H9 (cell line): ENCODE measurements around the gene SPCS1. TPM values are rescaled to one million over a fixed set of nuclear protein-coding genes. Genes with fewer than 3 reads are reported as not detected.

ENCODE experiments used
- DNase-seq: peaks from one replicate; pipeline ENCODE4 v3.0.0-alpha.2; 2017
- H2AFZ ChIP-seq: one replicate; pipeline ENCODE4 v1.6.1; 2013; ENCODE audit warnings: mild to moderate bottlenecking, low read length, control low read depth, moderate library complexity
- H2AK5ac ChIP-seq: 2 replicates; pipeline ENCODE4 v1.6.1; 2013; ENCODE audit warnings: low read length, control low read depth, mixed read lengths; ENCODE audit not compliant: insufficient read length
- H2BK120ac ChIP-seq: one replicate; pipeline ENCODE4 v1.6.1; 2013; ENCODE audit warnings: low read depth, mild to moderate bottlenecking, low read length, control low read depth, inconsistent platforms; ENCODE audit not compliant: poor library complexity, severe bottlenecking
- H2BK12ac ChIP-seq: 2 replicates; pipeline ENCODE4 v1.6.1; 2013; ENCODE audit warnings: low read length, control low read depth, mixed read lengths, low read depth; ENCODE audit not compliant: insufficient read length
- H2BK15ac ChIP-seq: 2 replicates; pipeline ENCODE4 v1.6.1; 2013; ENCODE audit warnings: low read depth, low read length, control low read depth
- H2BK20ac ChIP-seq: one replicate; pipeline ENCODE4 v1.6.1; 2013; ENCODE audit warnings: low read depth, mild to moderate bottlenecking, low read length, control low read depth, inconsistent platforms; ENCODE audit not compliant: poor library complexity, severe bottlenecking
- H2BK5ac ChIP-seq: 2 replicates; pipeline ENCODE4 v1.6.1; 2013; ENCODE audit warnings: low read length, control low read depth, mixed read lengths; ENCODE audit not compliant: insufficient read length
- H3K14ac ChIP-seq: 2 replicates; pipeline ENCODE4 v1.6.1; 2013; ENCODE audit warnings: low read length, control low read depth; ENCODE audit not compliant: insufficient read depth
- H3K18ac ChIP-seq: 2 replicates; pipeline ENCODE4 v1.6.1; 2013; ENCODE audit warnings: low read depth, mild to moderate bottlenecking, mixed read lengths, low read length, control low read depth; ENCODE audit not compliant: insufficient read length
- H3K23ac ChIP-seq: 2 replicates; pipeline ENCODE4 v1.6.1; 2013; ENCODE audit warnings: low read length, control low read depth, mixed read lengths, low read depth; ENCODE audit not compliant: insufficient read length
- H3K23me2 ChIP-seq: 2 replicates; pipeline ENCODE4 v1.6.1; 2013; ENCODE audit warnings: low read depth, mild to moderate bottlenecking, mixed read lengths, low read length, control low read depth; ENCODE audit not compliant: insufficient read length, poor library complexity, severe bottlenecking
- H3K27ac ChIP-seq: 2 replicates; pipeline ENCODE4 v1.5.1; 2013; ENCODE audit warnings: low read length, control low read depth, mixed read lengths, low read depth; ENCODE audit not compliant: insufficient read length
- H3K27me3 ChIP-seq: 2 replicates; pipeline ENCODE4 v1.6.1; 2013; ENCODE audit warnings: low read length, control low read depth, inconsistent platforms; ENCODE audit not compliant: insufficient read depth
- H3K4ac ChIP-seq: 2 replicates; pipeline ENCODE4 v1.6.1; 2013; ENCODE audit warnings: low read depth, mild to moderate bottlenecking, control low read depth, inconsistent platforms, low read length, moderate library complexity
- H3K4me1 ChIP-seq: 2 replicates; pipeline ENCODE4 v1.6.1; 2013; ENCODE audit warnings: low read length, control low read depth, inconsistent platforms; ENCODE audit not compliant: insufficient read depth
- H3K4me2 ChIP-seq: 2 replicates; pipeline ENCODE4 v1.6.1; 2013; ENCODE audit warnings: low read length, control low read depth, mixed read lengths; ENCODE audit not compliant: insufficient read length, insufficient read depth
- H3K56ac ChIP-seq: 2 replicates; pipeline ENCODE4 v1.6.1; 2013; ENCODE audit warnings: low read depth, mild to moderate bottlenecking, mixed read lengths, low read length, control low read depth; ENCODE audit not compliant: insufficient read length
- H3K79me1 ChIP-seq: 2 replicates; pipeline ENCODE4 v1.6.1; 2013; ENCODE audit warnings: low read depth, mild to moderate bottlenecking, moderate library complexity, low read length, control low read depth, inconsistent platforms; ENCODE audit not compliant: insufficient read depth, poor library complexity, severe bottlenecking
- H3K79me2 ChIP-seq: 2 replicates; pipeline ENCODE4 v1.6.1; 2013; ENCODE audit warnings: low read length, control low read depth, inconsistent platforms; ENCODE audit not compliant: insufficient read depth
- H3K9ac ChIP-seq: 2 replicates; pipeline ENCODE4 v1.6.1; 2013; ENCODE audit warnings: low read length, control low read depth, mixed read lengths; ENCODE audit not compliant: insufficient read length; ENCODE audit errors: extremely low read depth
- H3K9me3 ChIP-seq: one replicate; pipeline ENCODE4 v1.6.1; 2013; ENCODE audit warnings: low read depth, low read length, inconsistent platforms; ENCODE audit not compliant: control insufficient read depth
- H3T11ph ChIP-seq: one replicate; pipeline ENCODE4 v1.6.1; 2013; ENCODE audit warnings: mild to moderate bottlenecking, low read length, control low read depth, inconsistent platforms
- H4K20me1 ChIP-seq: one replicate; pipeline ENCODE4 v1.6.1; 2013; ENCODE audit not compliant: control insufficient read depth, insufficient read length, insufficient read depth
- H4K5ac ChIP-seq: 2 replicates; pipeline ENCODE4 v1.6.1; 2013; ENCODE audit warnings: low read depth, mild to moderate bottlenecking, mixed read lengths, low read length, control low read depth; ENCODE audit not compliant: insufficient read length
- H4K8ac ChIP-seq: replicated peaks from 2 replicates; pipeline ENCODE4 v1.6.1; 2013; ENCODE audit warnings: low read length, control low read depth, mixed read lengths, low read depth; ENCODE audit not compliant: insufficient read length
- H4K91ac ChIP-seq: 2 replicates; pipeline ENCODE4 v1.6.1; 2013; ENCODE audit warnings: low read depth, mild to moderate bottlenecking, moderate library complexity, mixed read lengths, low read length, control low read depth; ENCODE audit not compliant: insufficient read length
- H3K27ac Mint-ChIP-seq, 3 experiments: 2 replicates in 2 of 3; 3 replicates in 1 of 3; pipeline ENCODE4 v1.8.0; 2020 to 2021; ENCODE audit warnings: mixed read lengths in 3 of 3, mild to moderate bottlenecking in 1 of 3, moderate library complexity in 1 of 3
- H3K27me3 Mint-ChIP-seq: 2 replicates; pipeline ENCODE4 v1.8.0; 2021; ENCODE audit warnings: low read depth, mild to moderate bottlenecking, moderate library complexity, mixed read lengths
- H3K36me3 Mint-ChIP-seq, 3 experiments: 2 replicates in 2 of 3; 3 replicates in 1 of 3; pipeline ENCODE4 v1.8.0; 2020 to 2021; ENCODE audit warnings: low read depth in 3 of 3, mixed read lengths in 3 of 3; ENCODE audit not compliant: insufficient read depth in 1 of 3
- H3K4me1 Mint-ChIP-seq, 2 experiments: 2 replicates each; pipeline ENCODE4 v1.8.0; 2020; ENCODE audit warnings: mixed read lengths in 2 of 2
- H3K4me3 Mint-ChIP-seq, 2 experiments: 2 replicates in 1 of 2; 3 replicates in 1 of 2; pipeline ENCODE4 v1.8.0; 2020 to 2021; ENCODE audit warnings: mild to moderate bottlenecking in 2 of 2, mixed read lengths in 2 of 2, moderate library complexity in 1 of 2
- H3K9me3 Mint-ChIP-seq, 2 experiments: 2 replicates in 1 of 2; 3 replicates in 1 of 2; pipeline ENCODE4 v1.8.0; 2020; ENCODE audit warnings: mild to moderate bottlenecking in 2 of 2, mixed read lengths in 2 of 2, moderate library complexity in 1 of 2
- CTCF ChIP-seq: fragments of 200-600 bp; sonication (generic); conservative IDR thresholded peaks from 3 replicates; pipeline ENCODE4 v1.8.0; 2021; ENCODE audit warnings: antibody characterized with exemption, mild to moderate bottlenecking
- WGBS: extraction: QIAGEN DNeasy Blood & Tissue Kit; methylation state at CpG from one replicate; pipeline ENCODE4 v1.1.7; 2013; ENCODE audit warnings: missing lambda C conversion rate, low lambda C conversion rate, mixed read lengths; ENCODE audit not compliant: insufficient read length; ENCODE audit errors: extremely low coverage; 5-methylcytosine and 5-hydroxymethylcytosine counted together
- total RNA-seq: library from RNA; stranded (reverse); gene quantifications from 2 replicates; pipeline ENCODE4 v1.2.1, GENCODE V29; 2021

SPCS1 gene
- total RNA-seq, 1 experiment from 2014 or later: 106 TPM

GRCh38 chr3:52715714-52716305, 9.9 kb downstream of the SPCS1 start:
- no peak for DNase-seq
- no peaks in the 10 kb centered on the region for H3K27me3 ChIP-seq
- H3K56ac ChIP-seq: no peak overlapping the region
- H4K91ac ChIP-seq: no peak overlapping the region
- no peak overlapping the region for H3K4ac ChIP-seq
- no peak overlapping the region for H3K9ac ChIP-seq
- no peak overlapping the region for H3K27ac ChIP-seq
- H3K4me1 ChIP-seq: no peaks in the 10 kb centered on the region; the same call in 1 of the 2 replicates
- WGBS: no CpG with 5 or more reads among the region's 11 CpGs
- H3K9me3 Mint-ChIP-seq: no peaks in the 10 kb centered on the region
- peaks cover 9% of the 10 kb centered on the region for H3K23me2 ChIP-seq
- no peak overlapping the region for H2BK12ac ChIP-seq
- no peak overlapping the region for H3K4me2 ChIP-seq
- no peak overlapping the region for H4K5ac ChIP-seq
- peaks cover 2 to 8% of the 10 kb centered on the region in 2 experiments; a peak in 3 of 4 replicates for H3K4me1 Mint-ChIP-seq
- no peak overlapping the region for H4K8ac ChIP-seq
- H3K36me3 Mint-ChIP-seq: peaks cover 6 to 15% (median 13%) of the 10 kb centered on the region in 3 experiments
- no peak overlapping the region for H3K18ac ChIP-seq
- peak overlapping the region; percentile 3 to 78 (median 48); a peak in 3 of 7 replicates for H3K27ac Mint-ChIP-seq
- no peak for TF ChIP-seq CTCF
- no peaks in the 10 kb centered on the region for H3K9me3 ChIP-seq
- no peak overlapping the region for H3K14ac ChIP-seq
- H3K79me2 ChIP-seq: no peaks in the 10 kb centered on the region
- H2BK15ac ChIP-seq: no peak overlapping the region
- H2BK20ac ChIP-seq: no peak overlapping the region
- H3T11ph ChIP-seq: no peak overlapping the region
- no peak overlapping the region for H3K23ac ChIP-seq
- no peak overlapping the region for H2BK5ac ChIP-seq
- no peaks in the 10 kb centered on the region for H3K79me1 ChIP-seq
- no peak overlapping the region for H2AK5ac ChIP-seq
- H2BK120ac ChIP-seq: no peak overlapping the region
- H3K27me3 Mint-ChIP-seq: no peaks in the 10 kb centered on the region
- H4K20me1 ChIP-seq: no peaks in the 10 kb centered on the region
- no peak overlapping the region for H2AFZ ChIP-seq
- H3K4me3 Mint-ChIP-seq: peak overlapping the region in 1 of 2 experiments; percentile 81; a peak in 1 of 5 replicates
